ENCODE results near the gene CYFIP1. TPM values are rescaled to one million over a fixed set of nuclear protein-coding genes. Genes with fewer than 3 reads are reported as not detected.

Gene CYFIP1
- polyA plus RNA-seq, 1 donor from 2014 or later: 9.3 TPM

DNA sequence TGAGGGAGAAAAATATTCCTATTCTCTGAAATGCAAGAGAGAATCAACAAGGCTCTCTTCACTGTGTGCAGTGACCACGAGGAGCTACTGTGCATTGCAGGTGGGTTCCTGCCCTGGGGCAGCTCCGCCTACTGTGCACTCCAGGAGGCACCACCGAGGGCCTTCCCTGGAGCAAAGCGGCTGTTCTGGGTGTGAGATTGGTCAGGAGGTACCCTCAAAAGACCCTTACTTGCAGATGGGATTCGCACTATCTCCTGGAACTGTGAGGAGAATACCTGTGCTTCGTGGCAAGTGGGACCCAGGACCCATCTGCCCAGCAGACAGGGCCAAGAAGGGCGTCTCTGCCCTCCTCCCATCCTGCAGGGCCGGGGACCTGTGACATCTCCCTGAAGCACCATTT is 68.9 kb downstream of the CYFIP1 start:
- Histone ChIP-seq H3K36me3 (ENCODE audit: insufficient read depth, low read length) (no peaks in the 10 kb centered on the region), H3K27ac (ENCODE audit: low read length) (no peak overlapping the region), H3K9me3 (ENCODE audit: low read length) (no peaks in the 10 kb centered on the region), H3K4me2 (ENCODE audit: low read length) (no peak overlapping the region), H3F3A (ENCODE audit: insufficient read depth, low read length, poor library complexity, severe bottlenecking) (no peaks in the 10 kb centered on the region), H3K9me2 (ENCODE audit: insufficient read depth, low read length) (no peaks in the 10 kb centered on the region), H3K79me2 (replicated peaks; ENCODE audit: insufficient read depth, low read length) (no peaks in the 10 kb centered on the region), H3K27me3 (ENCODE audit: insufficient read depth, low read depth, low read length) (no peaks in the 10 kb centered on the region), H3K9ac (ENCODE audit: low read length) (no peak overlapping the region), H3K4me3 (ENCODE audit: low read length) (no peak overlapping the region), H2AFZ (ENCODE audit: low read depth, low read length) (no peak overlapping the region), H4K20me1 (ENCODE audit: insufficient read depth) (no peaks in the 10 kb centered on the region)
- TF ChIP-seq EP300 (conservative IDR thresholded peaks at IDR 0.05; ENCODE audit: poor library complexity, severe bottlenecking) (no peak), POLR2AphosphoS5 (IDR thresholded peaks at IDR 0.05) (no peak), EZH2 (IDR thresholded peaks at IDR 0.05; ENCODE audit: borderline replicate concordance, insufficient read depth, low read length, poor library complexity, severe bottlenecking) (no peak), SMC3 (conservative IDR thresholded peaks at IDR 0.05; ENCODE audit: poor library complexity) (no peak), TAF1 (IDR thresholded peaks at IDR 0.05; ENCODE audit: low read depth) (no peak), RAD21 (conservative IDR thresholded peaks at IDR 0.05) (no peak), MXI1 (conservative IDR thresholded peaks at IDR 0.05; ENCODE audit: poor library complexity, severe bottlenecking) (no peak)
- TF ChIP-seq, protein P1, sequence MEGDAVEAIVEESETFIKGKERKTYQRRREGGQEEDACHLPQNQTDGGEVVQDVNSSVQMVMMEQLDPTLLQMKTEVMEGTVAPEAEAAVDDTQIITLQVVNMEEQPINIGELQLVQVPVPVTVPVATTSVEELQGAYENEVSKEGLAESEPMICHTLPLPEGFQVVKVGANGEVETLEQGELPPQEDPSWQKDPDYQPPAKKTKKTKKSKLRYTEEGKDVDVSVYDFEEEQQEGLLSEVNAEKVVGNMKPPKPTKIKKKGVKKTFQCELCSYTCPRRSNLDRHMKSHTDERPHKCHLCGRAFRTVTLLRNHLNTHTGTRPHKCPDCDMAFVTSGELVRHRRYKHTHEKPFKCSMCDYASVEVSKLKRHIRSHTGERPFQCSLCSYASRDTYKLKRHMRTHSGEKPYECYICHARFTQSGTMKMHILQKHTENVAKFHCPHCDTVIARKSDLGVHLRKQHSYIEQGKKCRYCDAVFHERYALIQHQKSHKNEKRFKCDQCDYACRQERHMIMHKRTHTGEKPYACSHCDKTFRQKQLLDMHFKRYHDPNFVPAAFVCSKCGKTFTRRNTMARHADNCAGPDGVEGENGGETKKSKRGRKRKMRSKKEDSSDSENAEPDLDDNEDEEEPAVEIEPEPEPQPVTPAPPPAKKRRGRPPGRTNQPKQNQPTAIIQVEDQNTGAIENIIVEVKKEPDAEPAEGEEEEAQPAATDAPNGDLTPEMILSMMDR (IDR thresholded peaks at IDR 0.05; ENCODE audit: poor library complexity, severe bottlenecking): no peak
- TF ChIP-seq, protein P2, sequence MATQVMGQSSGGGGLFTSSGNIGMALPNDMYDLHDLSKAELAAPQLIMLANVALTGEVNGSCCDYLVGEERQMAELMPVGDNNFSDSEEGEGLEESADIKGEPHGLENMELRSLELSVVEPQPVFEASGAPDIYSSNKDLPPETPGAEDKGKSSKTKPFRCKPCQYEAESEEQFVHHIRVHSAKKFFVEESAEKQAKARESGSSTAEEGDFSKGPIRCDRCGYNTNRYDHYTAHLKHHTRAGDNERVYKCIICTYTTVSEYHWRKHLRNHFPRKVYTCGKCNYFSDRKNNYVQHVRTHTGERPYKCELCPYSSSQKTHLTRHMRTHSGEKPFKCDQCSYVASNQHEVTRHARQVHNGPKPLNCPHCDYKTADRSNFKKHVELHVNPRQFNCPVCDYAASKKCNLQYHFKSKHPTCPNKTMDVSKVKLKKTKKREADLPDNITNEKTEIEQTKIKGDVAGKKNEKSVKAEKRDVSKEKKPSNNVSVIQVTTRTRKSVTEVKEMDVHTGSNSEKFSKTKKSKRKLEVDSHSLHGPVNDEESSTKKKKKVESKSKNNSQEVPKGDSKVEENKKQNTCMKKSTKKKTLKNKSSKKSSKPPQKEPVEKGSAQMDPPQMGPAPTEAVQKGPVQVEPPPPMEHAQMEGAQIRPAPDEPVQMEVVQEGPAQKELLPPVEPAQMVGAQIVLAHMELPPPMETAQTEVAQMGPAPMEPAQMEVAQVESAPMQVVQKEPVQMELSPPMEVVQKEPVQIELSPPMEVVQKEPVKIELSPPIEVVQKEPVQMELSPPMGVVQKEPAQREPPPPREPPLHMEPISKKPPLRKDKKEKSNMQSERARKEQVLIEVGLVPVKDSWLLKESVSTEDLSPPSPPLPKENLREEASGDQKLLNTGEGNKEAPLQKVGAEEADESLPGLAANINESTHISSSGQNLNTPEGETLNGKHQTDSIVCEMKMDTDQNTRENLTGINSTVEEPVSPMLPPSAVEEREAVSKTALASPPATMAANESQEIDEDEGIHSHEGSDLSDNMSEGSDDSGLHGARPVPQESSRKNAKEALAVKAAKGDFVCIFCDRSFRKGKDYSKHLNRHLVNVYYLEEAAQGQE (IDR thresholded peaks at IDR 0.05; ENCODE audit: borderline replicate concordance): no peak

DNA sequence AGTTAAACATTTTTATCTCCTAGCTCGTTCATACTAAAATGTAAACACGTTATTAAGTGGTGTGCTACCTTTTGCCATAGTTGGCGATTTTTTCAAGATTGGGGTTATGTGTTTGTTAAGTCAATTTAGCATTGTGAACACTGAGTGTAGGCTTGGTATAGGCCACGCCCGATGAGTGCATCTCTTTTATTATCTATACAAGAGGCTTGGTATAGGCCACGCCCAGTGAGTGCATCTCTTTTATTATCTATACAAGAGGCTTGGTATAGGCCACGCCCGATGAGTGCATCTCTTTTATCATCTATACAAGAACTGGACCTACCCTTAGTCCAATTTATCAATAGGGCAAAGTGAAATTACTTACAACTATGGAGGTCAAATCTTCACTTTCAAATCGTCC is 71.3 kb downstream of the CYFIP1 start:
- H3K79me2 ChIP-seq (replicated peaks; ENCODE audit: insufficient read depth, low read length): no peaks in the 10 kb centered on the region
- no peak overlapping the region for H2AFZ ChIP-seq (ENCODE audit: low read depth, low read length)
- no peaks in the 10 kb centered on the region for H3F3A ChIP-seq (ENCODE audit: insufficient read depth, low read length, poor library complexity, severe bottlenecking)
- no peaks in the 10 kb centered on the region for H4K20me1 ChIP-seq (ENCODE audit: insufficient read depth)
- H3K4me2 ChIP-seq (ENCODE audit: low read length): no peak overlapping the region
- no peaks in the 10 kb centered on the region for H3K9me2 ChIP-seq (ENCODE audit: insufficient read depth, low read length)
- H3K27me3 ChIP-seq (ENCODE audit: insufficient read depth, low read depth, low read length): no peaks in the 10 kb centered on the region
- no peak overlapping the region for H3K27ac ChIP-seq (ENCODE audit: low read length)
- no peak overlapping the region for H3K9ac ChIP-seq (ENCODE audit: low read length)
- no peaks in the 10 kb centered on the region for H3K9me3 ChIP-seq (ENCODE audit: low read length)
- TF ChIP-seq, protein P2 (IDR thresholded peaks at IDR 0.05; ENCODE audit: borderline replicate concordance): no peak
- TF ChIP-seq SMC3 (conservative IDR thresholded peaks at IDR 0.05; ENCODE audit: poor library complexity): no peak
- no peak for TF ChIP-seq TAF1 (IDR thresholded peaks at IDR 0.05; ENCODE audit: low read depth)
- no peak for TF ChIP-seq RAD21 (conservative IDR thresholded peaks at IDR 0.05)
- no peak for TF ChIP-seq MXI1 (conservative IDR thresholded peaks at IDR 0.05; ENCODE audit: poor library complexity, severe bottlenecking)
- no peak for TF ChIP-seq POLR2AphosphoS5 (IDR thresholded peaks at IDR 0.05)
- no peak for TF ChIP-seq EP300 (conservative IDR thresholded peaks at IDR 0.05; ENCODE audit: poor library complexity, severe bottlenecking)
- TF ChIP-seq, protein P1 (IDR thresholded peaks at IDR 0.05; ENCODE audit: poor library complexity, severe bottlenecking): no peak
- TF ChIP-seq EZH2 (IDR thresholded peaks at IDR 0.05; ENCODE audit: borderline replicate concordance, insufficient read depth, low read length, poor library complexity, severe bottlenecking): no peak
- no peaks in the 10 kb centered on the region for H3K36me3 ChIP-seq (ENCODE audit: insufficient read depth, low read length)
- no peak overlapping the region for H3K4me3 ChIP-seq (ENCODE audit: low read length)

Data from neural cell (in vitro differentiated cells).